ENCODE results near the gene PRKAG3.

PRKAG3 gene

GRCh38 chr2:218802386-218802994 lies 29.1 kb downstream of the PRKAG3 start:
- H3K4me3 ChIP-seq (ENCODE audit: low read depth, low read length) = no peak overlapping the region
- DNase-seq (ENCODE audit: low read depth) = no peak
- no peak for TF ChIP-seq CTCF (IDR thresholded peaks at IDR 0.05; ENCODE audit: control insufficient read depth, extremely low read depth, insufficient read depth)

- DNase-seq (ENCODE audit: low read depth) = no peak
- no peak overlapping the region for H3K4me3 ChIP-seq (ENCODE audit: low read depth, low read length)
Measured at GRCh38 chr2:218799990-218800389, 31.6 kb downstream of the PRKAG3 start.

GRCh38 chr2:218798767-218799504 lies 32.7 kb downstream of the PRKAG3 start:
- no peak for TF ChIP-seq CTCF (IDR thresholded peaks at IDR 0.05; ENCODE audit: control insufficient read depth, extremely low read depth, insufficient read depth)
- no peak overlapping the region for H3K4me3 ChIP-seq (ENCODE audit: low read depth, low read length)
- DNase-seq (ENCODE audit: low read depth) = no peak

More at GRCh38 chr2:218799990-218800389, 31.6 kb downstream of the PRKAG3 start:
- no peak for TF ChIP-seq CTCF (IDR thresholded peaks at IDR 0.05; ENCODE audit: control insufficient read depth, extremely low read depth, insufficient read depth)

GRCh38 chr2:218796691-218797090 lies 34.9 kb downstream of the PRKAG3 start:
- TF ChIP-seq CTCF (IDR thresholded peaks at IDR 0.05; ENCODE audit: control insufficient read depth, extremely low read depth, insufficient read depth) = no peak
- no peak overlapping the region for H3K4me3 ChIP-seq (ENCODE audit: low read depth, low read length)
- no peak for DNase-seq (ENCODE audit: low read depth)

- H3K4me3 ChIP-seq (ENCODE audit: low read depth, low read length) = no peak overlapping the region
- TF ChIP-seq CTCF (IDR thresholded peaks at IDR 0.05; ENCODE audit: control insufficient read depth, extremely low read depth, insufficient read depth) = no peak
- no peak for DNase-seq (ENCODE audit: low read depth)
Measured at GRCh38 chr2:218792433-218792832, 39.2 kb downstream of the PRKAG3 start.

GRCh38 chr2:218788529-218789255 lies 42.9 kb downstream of the PRKAG3 start:
- no peak for DNase-seq (ENCODE audit: low read depth)
- no peak for TF ChIP-seq CTCF (IDR thresholded peaks at IDR 0.05; ENCODE audit: control insufficient read depth, extremely low read depth, insufficient read depth)
- no peak overlapping the region for H3K4me3 ChIP-seq (ENCODE audit: low read depth, low read length)
